ENCODE results near the gene CLCN4.

Gene CLCN4

DNA sequence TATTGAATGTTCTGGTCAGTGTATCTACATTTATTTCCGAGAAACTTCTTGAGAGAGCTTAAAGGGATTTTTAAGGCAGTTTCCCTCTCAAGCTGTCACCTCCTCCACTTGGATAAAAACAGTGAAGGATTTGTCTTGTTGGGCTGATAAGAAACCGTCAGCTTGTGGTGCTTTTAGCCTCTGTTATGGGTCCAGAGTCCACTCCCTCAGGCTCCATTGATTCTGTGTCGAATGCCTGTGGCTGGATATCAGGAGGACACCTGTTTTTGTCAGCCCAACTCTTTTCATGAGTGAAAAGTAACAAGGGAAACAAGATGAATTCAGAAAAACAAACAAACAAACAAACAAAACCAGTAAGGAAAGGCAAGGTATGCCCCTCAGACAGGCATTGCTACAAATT is 12.4 kb downstream of the CLCN4 start:
- DNase-seq = no peak

DNA sequence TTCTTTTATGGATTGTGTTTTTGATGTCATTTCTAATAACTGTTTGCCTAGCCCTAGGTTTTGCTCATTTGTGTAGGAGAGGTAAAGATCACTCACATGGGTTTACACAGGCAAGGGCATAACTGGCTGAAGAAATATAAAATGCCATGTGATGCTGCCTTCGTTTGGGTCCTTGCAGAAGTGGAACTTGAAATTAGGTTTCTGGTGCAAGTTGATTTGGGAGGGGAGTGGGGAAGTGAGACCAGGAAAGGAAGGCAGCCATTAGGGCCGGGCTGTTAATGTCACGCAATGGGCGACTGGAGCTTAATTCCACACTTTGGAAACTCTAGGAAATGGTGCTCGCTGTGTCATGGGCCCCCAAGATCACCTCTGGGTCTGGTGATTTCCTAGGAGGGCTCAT is 14.5 kb downstream of the CLCN4 start:
- DNase-seq = no peak

DNA sequence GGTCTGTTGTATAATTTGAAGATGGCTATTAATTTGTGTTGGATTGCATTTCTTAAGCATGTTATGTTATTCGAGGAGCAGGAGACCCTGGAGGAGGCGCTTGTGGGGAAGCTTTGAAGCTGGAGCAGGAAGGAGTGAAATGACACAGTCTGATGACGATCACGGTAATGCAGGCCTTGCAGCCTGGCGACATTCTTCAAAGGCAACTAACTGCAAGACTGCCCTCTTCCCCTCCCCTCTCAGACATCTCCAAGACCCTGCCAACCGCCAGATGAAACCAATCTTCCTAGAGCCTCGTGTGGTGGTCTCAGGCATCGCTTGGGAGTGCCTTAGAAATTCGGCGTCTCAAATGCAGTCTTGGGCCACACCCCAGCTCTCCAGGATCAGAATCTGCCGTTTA is 16.1 kb downstream of the CLCN4 start:
- no peak for DNase-seq

DNA sequence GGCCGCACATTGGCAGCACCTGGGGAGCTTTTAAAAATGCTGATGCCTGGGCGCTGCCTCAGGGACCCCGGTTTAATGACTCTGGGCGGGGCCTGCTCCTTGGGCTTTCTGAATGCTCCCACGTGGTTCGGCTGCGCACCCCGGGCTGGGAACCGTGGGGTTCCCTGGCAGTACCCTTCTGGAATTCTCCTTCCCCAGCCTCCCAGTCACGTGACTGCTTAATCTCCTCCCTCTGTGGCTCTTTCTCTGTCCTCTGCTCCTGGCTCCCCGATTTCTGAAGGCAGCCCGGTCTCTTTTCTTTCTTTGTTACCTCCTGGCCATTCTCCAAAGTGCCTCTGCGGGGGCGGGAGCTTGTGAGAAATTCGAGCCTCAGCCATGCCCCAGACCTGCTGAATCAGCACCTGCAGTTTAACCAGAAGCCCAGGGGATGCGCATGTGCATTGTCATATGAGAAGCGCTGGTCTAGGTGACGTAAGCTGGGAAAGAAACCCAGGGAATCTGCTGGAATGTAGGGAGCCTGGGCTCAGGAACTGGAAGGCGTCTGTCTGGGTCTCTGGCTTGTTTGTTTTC is 16.6 kb downstream of the CLCN4 start:
- no peak for DNase-seq

DNA sequence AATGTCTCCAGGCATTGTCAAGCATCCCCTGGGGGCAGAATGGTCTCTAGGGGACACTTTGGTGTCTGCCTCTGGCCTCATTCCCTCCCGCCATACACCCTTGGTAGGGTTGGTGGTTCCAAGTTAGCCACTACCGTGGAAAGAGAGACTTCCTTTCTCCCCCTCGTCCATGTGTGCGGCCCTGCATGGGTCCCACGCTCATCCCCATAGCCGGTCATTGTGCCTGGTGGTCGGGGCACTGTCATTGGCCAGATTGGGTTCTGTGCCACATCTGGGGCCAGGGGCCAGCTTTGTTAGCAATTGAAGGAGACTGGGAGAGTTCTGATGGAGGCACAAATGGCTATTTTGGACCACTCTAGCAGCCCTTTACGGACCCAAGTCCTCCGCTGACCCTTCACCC is 17.3 kb downstream of the CLCN4 start:
- no peak for DNase-seq

DNA sequence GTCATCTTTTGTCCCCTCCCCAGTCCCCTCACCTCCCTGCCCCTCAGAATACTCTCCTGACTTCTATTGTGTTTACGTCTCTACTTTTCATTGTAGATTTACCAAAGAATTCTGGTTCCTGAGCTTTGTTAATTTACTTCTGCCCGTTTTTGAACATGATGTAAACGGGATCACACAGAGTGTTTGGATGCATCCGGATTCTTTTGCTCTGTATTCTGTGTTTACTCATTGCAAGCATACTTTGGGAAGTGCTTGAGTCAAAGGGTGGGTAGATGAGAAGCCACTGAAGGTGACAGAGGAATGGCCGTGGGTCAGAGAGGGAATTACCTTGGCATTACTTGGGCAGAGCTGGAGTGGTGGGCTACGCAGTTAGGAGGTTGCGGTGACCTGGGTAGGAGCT is 18.0 kb downstream of the CLCN4 start:
- no peak for DNase-seq

DNA sequence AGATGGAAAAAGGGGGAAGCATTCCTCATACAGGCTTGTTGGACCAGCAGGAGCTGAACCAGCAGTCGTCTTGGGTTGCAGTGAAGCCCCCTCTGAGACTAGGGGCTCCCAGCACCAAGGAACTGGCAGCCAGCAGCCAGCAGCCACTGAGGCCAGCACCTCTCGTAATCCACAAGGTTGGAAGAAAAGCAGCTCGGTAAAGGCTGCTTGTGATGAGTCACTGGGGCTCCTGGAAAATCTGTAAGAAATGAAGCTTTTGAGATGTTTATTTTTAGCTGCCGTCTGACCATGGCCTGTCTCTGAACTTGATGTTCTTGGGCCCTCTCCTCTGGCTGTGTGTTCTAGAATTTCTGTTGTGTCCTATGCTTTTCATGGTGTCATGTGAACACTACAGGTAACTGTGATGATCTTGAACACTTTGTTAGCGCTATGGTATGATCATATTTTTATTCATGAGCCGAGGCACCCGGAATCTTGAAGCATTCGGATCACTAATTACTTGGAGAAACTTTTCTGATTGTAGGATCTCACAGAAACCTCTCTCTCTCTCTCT is 18.6 kb downstream of the CLCN4 start:
- DNase-seq = no peak

DNA sequence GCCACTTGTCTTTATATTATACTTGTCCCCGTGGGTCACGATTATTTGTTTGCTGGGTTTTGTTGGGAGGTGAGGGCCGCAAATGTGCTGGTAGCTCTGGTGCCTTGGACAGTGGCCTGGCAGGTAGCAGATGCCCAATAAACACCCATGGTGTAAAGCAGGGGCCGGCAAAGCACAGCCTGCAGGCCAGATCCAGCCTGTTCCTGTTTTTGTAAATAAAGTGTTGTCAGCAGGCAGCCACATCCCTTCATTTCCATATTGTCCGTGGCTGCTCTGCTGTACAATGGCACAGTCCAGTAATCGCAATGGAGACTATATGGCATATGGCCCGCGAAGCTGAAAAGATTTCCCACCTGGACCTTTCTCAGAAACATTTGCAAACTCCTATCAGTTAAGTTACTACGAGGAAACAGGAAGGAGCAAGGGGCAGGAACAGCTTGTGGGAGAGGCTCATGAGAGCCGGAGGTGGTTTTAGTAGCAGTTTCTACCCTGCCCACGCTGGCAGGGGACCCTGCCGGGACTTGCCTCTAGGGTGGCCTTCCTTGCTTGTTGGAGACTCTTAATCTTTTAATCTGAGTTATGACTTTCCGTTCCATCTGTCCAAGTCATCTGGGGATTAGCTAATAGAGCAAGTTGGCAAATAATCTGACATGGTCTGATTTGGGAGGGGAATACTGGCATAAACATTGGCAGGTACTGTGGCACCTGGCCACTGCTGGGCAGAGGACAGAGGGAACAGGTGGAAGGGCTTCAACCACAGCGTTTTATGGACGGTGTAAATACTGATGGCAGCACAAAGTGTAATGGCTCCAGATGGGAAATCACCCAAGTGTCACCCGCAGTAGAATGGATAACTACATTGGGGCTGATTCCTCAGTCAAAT is 19.6 kb downstream of the CLCN4 start:
- DNase-seq = no peak

DNA sequence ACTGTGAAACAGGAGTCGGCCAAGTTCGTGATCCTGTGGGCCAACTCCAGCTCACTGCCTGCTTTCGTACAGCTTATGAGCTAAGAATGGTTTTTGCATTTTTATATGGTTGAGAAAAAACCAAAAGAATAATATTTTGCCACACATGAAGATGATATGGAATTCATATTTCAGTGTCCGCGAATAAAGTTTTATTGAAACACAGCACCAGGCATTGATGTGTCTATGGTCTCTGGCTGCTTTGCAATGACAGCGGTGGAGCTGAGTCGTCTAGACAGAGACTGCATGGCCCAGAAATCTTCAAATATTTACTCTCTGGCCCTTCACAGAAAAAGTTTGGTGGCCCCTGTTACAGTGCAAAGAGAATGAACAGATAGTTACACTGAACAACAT is 20.2 kb downstream of the CLCN4 start:
- DNase-seq = no peak

DNA sequence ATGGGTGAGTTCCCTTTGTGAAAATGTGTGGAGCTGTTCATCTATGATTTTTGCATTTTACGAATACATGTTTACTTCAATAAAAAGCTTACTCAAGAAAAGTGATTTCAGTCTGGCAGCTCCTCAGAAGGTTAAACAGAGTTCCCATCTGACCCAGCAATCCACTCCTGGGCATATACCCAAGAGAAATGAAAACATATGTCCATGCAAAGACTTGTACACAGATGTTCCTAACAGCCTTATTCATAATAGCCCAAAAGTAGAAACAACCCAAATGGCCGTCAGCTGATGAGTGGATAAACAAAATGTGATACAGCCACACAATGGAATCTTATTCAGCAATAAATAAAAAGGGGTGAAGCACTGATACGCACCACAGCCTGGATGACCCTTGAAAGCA is 20.8 kb downstream of the CLCN4 start:
- no peak for DNase-seq

DNA sequence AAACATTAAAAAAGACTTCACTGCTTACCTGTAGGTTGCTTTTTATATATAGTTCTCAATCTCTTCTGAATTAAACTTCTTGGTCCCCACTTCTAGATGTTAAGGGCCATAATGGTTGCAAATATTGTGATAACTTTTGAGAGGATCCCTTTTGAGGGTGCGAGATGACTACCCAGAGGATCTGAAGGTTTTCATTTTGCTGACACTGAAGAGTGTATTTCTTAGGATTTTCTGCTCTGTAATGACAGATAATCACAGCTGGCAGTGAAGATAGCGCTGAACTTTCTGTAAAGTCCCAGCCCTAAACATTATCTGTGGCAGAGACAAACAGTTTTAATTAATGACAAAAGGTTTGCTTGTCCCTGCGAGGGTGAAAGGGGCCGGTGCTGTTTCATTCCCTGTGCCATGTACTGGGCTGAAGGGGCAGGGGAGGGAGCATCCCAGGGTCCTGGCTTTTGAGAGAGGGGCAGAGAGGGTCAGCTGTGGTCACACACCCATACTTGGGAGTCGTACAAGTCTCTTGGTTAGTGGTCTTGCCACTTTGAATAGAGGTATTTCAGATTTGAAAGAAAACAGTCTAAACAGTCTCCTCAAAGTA is 22.2 kb downstream of the CLCN4 start:
- no peak for DNase-seq

DNA sequence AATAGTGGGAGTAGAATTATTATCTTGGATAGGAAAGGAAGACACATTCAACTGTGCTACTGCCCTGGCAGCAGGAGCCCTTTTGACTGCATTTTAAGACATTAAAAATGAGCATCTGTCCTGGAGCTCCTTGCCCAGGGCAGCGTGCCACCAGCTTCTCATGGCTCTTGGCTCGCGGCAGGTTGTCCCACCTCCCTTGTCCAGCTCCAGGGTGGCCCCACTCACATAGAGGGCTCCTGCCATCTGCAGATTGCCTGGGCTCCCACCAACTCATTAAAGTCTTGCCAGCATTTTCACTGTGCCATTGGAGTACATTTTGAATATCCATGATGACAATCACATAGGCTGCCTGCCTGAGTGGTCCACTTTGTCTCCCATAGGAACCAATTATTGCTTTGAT is 27.0 kb downstream of the CLCN4 start:
- DNase-seq = no peak

DNA sequence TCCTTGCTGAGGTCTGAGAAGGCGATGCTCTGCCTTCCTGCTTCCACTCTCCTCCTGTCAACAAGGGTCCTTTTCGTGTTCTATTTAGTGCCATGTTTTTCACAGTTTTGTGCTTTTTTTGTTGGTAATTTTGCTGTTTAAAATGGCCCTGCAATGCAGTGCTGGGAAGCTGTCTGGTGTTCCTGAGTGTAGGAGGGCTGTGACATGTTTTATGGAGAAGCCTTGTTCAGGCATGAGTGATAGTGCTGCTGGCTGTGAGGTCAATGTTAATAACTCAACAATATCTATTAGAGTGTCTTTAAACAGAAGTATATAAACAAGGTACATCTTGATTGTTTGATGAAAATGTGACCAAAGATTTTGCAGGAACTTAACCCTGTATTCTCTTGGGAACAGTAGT is 27.6 kb downstream of the CLCN4 start:
- no peak for DNase-seq

DNA sequence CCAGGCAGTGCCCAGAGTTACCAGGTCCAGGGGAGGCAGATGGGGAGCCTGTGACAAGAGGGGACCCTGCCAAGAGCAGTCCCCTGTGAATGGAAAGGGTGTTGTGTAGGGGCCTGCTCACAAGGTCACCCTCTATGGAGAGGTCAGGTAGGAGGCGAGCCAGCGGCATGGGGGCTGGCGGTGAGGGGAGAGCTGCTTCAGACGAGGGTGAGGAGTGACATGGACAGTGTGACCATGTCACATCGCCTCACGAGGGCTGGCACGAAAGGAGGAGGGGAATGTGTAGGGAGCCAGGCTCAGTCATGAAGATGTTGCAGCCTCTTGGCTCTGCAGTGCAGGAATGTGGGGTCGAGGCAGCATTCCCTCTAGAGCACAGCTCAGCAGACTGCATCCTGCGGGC is 29.6 kb downstream of the CLCN4 start:
- no peak for DNase-seq

DNA sequence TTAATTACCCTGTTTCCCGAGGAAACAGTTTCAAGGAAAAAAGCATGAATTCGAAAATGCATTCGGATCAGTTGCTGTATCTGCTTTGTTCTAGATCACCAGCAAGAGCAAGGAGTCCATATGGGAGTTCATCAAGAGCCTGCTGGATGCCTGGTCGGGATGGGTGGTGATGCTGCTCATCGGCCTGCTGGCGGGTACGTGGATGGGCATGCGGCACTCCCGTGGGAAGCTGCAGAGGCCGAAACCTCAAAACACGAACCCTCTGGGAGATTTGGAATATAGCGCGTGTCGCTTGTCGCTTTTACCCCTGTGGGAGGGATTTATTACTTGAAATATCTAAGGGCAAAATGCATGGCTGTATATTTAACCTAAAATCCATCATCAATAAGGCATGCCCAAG is 30.6 kb downstream of the CLCN4 start:
- DNase-seq = no peak

DNA sequence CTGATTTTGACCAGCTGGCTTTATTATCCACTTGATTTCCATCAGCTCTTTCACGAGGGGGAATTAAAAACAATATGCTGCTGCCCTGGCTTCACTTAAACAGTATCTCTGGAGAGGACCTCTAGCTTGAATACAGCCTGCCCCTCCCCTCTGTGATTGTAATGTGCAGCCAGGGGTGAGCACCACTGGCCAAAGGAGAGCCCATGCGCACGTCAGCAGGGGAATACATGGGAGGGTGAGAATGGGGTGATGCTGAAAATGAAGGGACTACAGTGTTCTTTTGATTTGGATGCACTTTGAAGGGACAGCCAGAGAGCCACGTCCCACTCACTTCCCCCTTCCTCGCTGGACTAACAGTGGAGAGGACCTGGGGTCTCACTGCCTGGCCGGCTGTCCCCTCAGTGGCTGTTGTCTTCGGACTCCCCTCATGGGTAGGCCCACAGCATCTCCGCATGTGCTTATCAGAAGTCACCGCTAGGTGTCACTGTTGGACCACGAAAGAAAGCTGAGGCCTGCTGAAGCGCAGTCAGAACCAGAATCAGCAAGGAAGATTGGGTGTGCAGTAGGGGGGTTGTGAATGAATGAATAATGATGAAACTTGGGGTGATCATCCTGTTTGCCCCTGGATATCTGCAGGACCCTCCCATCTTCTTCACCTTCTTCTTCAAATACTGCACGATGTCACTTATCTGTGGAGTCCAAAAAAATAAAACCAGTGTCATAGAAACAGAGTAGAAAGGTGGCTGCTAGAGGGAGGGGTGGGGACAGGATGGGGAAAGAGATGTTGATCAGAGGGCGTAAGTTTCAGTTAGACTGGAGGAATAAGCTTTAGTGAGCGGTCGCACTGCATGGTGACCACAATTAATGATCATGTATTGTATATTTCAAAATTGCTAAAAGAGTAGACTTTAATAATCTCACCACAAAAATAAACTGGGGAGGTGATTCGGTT is 32.8 kb downstream of the CLCN4 start:
- DNase-seq = peak; percentile 84

DNA sequence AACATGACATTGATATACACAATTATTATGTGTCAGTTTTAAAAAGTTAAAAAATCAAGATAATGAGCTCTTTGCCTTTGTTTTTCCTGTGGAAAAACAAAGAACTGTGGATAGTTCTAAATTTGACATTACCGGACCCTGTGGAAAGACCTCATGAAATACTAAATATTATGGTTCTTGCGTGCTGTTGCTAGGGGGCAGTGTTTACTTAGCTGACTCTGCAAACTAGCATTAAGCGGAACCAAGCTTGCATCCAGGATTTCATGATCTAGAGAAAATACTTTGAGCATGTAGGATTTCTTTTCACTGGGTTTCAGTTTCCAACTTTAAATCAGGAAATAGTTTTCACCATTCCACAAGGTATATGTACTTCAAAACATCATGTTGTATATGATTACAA is 33.6 kb downstream of the CLCN4 start:
- DNase-seq = no peak

DNA sequence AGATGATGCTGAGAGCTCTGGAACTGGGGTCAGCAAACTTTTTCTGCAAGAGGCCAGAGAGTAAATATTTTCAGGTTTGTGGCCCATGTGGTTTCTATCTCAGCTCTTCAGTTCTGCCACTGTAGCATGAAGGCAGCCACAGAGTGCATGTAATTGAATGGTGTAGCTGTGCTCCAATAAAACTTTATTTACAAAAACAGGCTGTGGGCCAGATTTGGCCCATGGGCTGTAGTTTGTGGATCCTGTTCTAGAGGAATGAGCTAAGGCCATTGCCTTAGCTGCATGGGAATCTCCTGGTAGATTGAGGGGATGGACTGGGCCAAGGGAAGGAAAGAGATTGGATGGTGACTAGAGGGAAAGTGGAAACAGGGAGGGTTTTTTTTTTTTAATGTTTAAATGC is 36.8 kb downstream of the CLCN4 start:
- no peak for DNase-seq

DNA sequence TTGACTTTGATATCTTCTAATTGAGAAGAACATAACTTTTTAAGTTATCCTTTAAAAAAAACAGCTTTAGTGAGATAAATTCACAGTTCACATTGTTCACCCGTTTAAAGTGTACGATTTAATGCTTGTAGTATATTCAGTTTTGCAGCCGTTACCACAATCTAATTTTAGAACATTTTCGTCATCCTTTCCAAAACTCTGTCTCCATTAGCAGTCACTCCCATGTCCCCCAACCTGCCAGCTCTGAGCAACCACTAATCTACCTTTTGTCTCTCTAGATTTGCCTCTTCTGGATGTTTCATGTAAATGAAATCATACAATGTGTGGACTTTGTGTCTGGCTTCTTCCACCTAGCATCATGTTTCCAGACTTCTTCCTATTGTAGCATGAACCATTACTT is 38.6 kb downstream of the CLCN4 start:
- DNase-seq = no peak

DNA sequence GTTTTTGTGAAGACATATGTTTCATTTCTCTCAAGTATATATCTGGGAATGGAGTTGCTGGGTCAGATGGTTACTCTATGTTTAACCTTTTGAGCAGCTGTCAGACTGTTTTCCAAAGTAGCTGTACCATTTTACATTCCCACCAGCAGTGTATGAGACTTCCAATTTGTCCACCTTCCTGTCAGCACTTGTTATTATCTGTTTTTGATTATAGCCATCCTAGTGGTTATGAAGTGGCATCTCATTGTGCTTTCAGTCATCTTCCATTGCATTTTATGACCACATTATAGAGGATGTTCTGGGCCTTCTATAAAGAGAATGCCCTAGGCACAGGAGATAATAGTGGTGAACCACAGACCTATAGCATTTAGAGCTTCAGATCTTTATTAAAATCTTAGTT is 39.2 kb downstream of the CLCN4 start:
- no peak for DNase-seq

DNA sequence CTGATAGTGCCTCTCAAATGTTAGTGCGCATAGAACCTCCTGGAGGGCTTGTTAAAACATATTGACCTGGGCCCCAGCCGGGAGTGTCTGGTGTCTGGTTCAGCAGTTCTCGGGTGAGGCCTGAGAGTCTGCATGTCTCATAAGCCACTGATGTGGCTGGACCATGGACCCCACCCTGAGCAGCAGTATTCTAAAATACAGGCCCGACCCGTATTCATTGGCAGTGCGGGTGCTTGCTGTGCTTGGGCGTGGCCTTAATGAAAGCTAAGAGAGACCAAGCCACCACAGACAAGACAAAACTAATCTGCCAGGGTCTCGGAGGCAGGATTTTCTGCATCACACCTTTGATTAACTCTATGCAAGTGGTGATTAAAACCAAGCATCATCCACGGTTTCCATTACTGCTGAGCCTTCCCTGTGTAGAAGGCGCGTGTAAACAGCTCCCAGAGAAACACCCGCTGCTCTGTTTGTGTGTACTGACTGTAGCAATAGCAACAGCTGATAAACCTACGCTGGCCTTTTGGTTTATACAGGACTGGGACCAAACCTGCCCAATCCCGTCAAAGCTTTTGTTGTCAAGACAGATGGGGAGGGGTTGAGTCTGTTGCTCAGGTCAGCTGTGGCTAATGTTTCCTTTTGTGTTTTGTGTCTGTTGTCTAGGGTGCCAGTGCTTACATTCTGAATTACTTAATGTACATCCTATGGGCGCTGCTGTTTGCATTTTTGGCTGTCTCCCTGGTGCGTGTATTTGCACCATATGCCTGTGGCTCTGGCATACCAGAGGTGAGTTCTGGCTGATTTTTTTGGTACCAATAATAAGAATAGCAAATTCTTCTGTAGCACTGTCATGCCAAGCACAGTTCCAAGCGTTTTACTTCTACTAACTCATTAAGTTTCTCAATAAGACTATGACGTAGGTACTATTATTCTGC is 40.8 kb downstream of the CLCN4 start:
- DNase-seq = no peak

DNA sequence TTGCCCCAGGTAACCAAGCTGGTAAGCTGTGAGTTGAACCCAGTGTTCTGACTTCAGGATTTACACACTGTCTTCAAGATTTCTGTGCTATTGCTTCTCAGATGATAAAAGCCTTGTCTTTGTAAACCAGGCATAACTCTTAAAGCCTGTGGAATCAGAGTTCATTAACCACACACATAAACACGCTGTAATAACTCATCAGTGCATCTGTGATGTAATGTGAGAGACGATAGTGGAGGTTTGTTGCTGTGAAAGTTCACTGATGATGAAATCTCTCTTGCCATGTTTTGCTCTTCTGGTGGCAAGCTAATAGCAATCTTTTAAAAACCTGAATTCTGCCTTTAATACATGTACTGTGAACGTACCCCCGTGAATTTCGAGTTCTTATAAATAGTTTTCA is 41.5 kb downstream of the CLCN4 start:
- no peak for DNase-seq

Measured in activated CD8-positive, alpha-beta memory T cell treated with anti-CD3 and anti-CD28 coated beads, Interleukin-2, amount 50 U/mL, for 48 hours (primary cell).